ENCODE results near the gene ALDH1A3.

Gene ALDH1A3

DNA sequence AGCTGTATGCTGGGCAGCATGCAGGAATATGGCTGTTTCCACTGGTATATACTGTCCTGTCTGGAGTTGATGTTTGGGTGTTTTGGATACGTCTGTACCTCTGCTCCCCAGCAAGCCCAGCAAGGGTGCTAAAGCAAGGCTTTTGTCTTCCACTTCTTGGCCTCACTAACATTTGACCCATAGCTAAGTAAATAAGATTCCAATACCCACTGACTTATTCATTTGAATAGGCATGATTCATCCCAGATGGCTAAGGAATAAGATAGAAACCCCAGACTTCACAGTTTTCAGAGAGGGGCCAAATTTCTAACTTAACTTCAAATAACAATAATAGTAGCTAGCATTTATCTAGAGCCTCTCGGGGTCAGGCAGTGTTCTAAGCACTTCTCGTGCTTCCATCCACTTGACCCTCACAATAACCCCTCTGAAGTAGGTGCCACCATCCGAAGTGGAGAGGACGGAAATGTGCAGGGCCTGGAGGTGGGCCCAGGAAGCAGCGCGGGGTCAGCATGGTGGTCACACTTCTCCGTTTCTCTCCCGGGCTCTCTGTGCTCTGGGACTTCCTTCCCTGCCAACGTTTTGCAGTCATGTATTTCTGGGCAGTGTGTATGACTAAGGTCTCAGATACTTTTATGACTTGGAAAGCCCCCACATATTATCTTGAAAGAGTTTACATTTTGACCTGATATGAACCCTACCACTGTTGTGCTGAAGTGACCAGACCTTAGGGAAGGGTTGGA lies 78.9 kb downstream of the ALDH1A3 start:
- no peak for DNase-seq

DNA sequence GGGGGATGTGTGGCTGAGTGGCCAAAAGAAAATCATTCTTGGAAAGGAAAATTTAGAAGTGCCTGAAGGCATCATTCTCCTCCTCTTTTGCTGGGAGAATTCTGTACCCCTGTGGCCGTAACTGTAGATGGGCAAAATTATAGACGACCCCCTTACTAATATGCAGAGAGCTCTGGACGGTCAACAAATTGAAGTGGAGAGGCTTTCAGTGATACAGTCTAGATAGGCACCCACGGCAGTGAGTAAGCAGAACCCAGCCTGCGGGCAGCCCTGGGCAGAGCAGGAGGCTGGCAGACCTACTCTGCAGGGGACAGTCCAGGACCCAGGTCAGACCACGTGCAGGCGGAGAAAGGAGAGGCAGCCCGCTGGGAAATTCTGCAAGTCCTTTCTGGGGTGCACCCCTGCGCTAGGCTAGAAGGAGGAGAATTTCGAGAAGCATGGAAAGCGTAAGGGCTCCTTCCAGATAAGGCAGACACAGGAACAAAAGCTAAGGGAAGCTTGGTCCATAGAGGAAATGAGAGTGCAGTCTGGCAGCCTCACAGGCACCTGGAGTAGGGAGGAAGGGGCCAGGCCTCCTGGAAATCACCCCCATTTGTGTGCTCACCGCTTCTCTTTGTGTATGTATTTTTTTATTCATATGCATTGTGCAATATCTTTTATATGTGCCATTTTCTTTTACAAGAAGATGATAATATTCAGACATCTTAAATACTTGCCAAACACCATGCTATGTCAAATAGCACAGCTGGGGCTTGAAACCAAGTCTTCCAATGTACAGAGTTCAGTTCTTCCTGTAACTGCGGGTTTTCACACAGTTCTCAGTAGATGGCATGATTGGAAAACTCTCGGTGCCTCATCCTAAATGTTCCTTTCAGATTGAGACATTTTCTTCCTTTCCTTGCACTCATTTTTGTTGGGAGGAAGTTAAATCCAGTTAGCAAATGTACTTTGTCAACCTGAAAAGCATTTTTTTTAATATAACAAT lies 79.7 kb downstream of the ALDH1A3 start:
- no peak for DNase-seq
